Natural killer cell (primary cell): Measurements from ENCODE around the gene FOXA3. TPM values are rescaled to one million over a fixed set of nuclear protein-coding genes. Genes with fewer than 3 reads are reported as not detected.

Experiments used
- ATAC-seq, 3 donors: fragments of 150-1000 bp in 2 of 3; fragments of 200-7000 bp in 1 of 3; cut with Tn5 transposase; 1 replicate in 1 of 3; 2 replicates in 2 of 3; pipeline ENCODE4 v1.10.0; 2021; ENCODE audit warnings: mild to moderate bottlenecking in 2 of 3, moderate library complexity in 2 of 3
- DNase-seq, 2 donors: peaks; one replicate each; pipeline versions ENCODE4 v3.0.0 to v3.0.0-alpha.2; 2013 to 2021; ENCODE audit warnings: mixed read lengths in 1 of 2
- H3K27ac ChIP-seq: one replicate; pipeline ENCODE4 v1.5.1; 2013; ENCODE audit warnings: mild to moderate bottlenecking, low read length
- H3K27me3 ChIP-seq: one replicate; pipeline ENCODE4 v1.6.1; 2013; ENCODE audit warnings: low read length; ENCODE audit not compliant: control insufficient read depth, insufficient read depth
- H3K36me3 ChIP-seq: one replicate; pipeline ENCODE4 v1.6.1; 2013; ENCODE audit warnings: low read length; ENCODE audit not compliant: control insufficient read depth, insufficient read depth
- H3K4me1 ChIP-seq: one replicate; pipeline ENCODE4 v1.6.1; 2013; ENCODE audit warnings: low read length; ENCODE audit not compliant: control insufficient read depth, insufficient read depth
- H3K4me3 ChIP-seq: one replicate; pipeline ENCODE4 v1.5.1; 2013; ENCODE audit warnings: low read length
- H3K9me3 ChIP-seq: one replicate; pipeline ENCODE4 v1.6.1; 2013; ENCODE audit warnings: low read length; ENCODE audit not compliant: control insufficient read depth, insufficient read depth
- H3K27ac Mint-ChIP-seq, 2 donors: one replicate each; pipeline ENCODE4 v1.8.0; 2022; ENCODE audit warnings: mild to moderate bottlenecking in 2 of 2, mixed read lengths in 2 of 2, moderate library complexity in 1 of 2
- H3K27me3 Mint-ChIP-seq, 2 donors: one replicate each; pipeline ENCODE4 v1.8.0; 2022; ENCODE audit warnings: low read depth in 2 of 2, mixed read lengths in 2 of 2
- H3K36me3 Mint-ChIP-seq: one replicate; pipeline ENCODE4 v1.8.0; 2022; ENCODE audit warnings: mixed read lengths
- H3K4me1 Mint-ChIP-seq, 2 donors: one replicate each; pipeline ENCODE4 v1.8.0; 2022; ENCODE audit warnings: mixed read lengths in 2 of 2
- H3K4me3 Mint-ChIP-seq: one replicate; pipeline ENCODE4 v1.8.0; 2022; ENCODE audit warnings: mild to moderate bottlenecking, moderate library complexity, mixed read lengths
- H3K9me3 Mint-ChIP-seq, 2 donors: one replicate each; pipeline ENCODE4 v1.8.0; 2022; ENCODE audit warnings: mixed read lengths in 2 of 2
- CTCF ChIP-seq: fragments of 200-600 bp; IDR thresholded peaks from one replicate; pipeline ENCODE4 v1.8.0; 2022; ENCODE audit warnings: antibody characterized with exemption
- WGBS: methylation state at CpG from one replicate; pipeline ENCODE4 v1.1.7; 2013; ENCODE audit warnings: missing lambda C conversion rate; ENCODE audit not compliant: insufficient coverage; 5-methylcytosine and 5-hydroxymethylcytosine counted together
- intact Hi-C: fragments of 100-400 bp; cut with micrococcal nuclease; formaldehyde crosslinking; loops from one replicate; pipeline ENCODE4 v1.14.2; 2022
- total RNA-seq, 4 donors: library from RNA; stranded (reverse); fragments of 120-200 nt in 1 of 4; gene quantifications; one replicate each; pipeline versions ENCODE4 v1.2.3 to v1.2.4, GENCODE V29; 2013 to 2022

The FOXA3 gene
- total RNA-seq, 3 donors from 2014 or later (not counting 1 experiment from before 2014, with no cell fraction given) = not detected

GRCh38 chr19:45897261-45897812, 33.2 kb downstream of the FOXA3 start:
- ATAC-seq (no peak), DNase-seq (no peak)
- Histone ChIP-seq H3K4me3 (no peak overlapping the region), H3K27ac (no peak overlapping the region), H3K9me3 (no peaks in the 10 kb centered on the region), H3K4me1 (peaks cover 21% of the 10 kb centered on the region), H3K36me3 (peaks cover 14% of the 10 kb centered on the region), H3K27me3 (no peaks in the 10 kb centered on the region)
- 85% methylated on average over 8 of the region's 8 CpGs for WGBS
- Mint-ChIP-seq H3K4me1 (peaks cover 4 to 22% of the 10 kb centered on the region in 2 donors), H3K36me3 (no peaks in the 10 kb centered on the region), H3K27me3 (no peaks in the 10 kb centered on the region), H3K9me3 (no peaks in the 10 kb centered on the region), H3K4me3 (no peak overlapping the region), H3K27ac (no peak overlapping the region)
- no peak for TF ChIP-seq CTCF
- intact Hi-C loops = no loop called here

DNA sequence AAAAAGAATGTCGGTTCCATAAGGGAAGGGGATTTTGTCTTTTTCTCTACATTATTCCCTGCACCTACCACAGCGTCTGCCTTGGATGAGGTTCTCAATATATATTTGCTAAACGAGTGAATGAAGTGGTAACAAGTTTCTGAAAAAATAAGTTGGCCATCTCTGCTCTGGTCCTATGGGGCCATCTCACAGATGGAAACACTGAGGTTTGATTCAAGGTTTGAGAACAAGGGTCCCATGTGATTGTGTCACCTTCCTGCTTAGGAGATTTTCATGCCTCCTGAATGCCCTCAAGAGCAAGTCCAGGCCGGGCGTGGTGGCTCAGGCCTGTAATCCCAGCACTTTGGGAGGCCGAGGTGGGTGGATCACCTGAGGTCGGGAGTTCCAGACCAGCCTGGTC, 35.1 kb downstream of the FOXA3 start:
- WGBS = 97% methylated on average over 5 of the region's 7 CpGs
- H3K4me3 Mint-ChIP-seq = no peak overlapping the region

DNA sequence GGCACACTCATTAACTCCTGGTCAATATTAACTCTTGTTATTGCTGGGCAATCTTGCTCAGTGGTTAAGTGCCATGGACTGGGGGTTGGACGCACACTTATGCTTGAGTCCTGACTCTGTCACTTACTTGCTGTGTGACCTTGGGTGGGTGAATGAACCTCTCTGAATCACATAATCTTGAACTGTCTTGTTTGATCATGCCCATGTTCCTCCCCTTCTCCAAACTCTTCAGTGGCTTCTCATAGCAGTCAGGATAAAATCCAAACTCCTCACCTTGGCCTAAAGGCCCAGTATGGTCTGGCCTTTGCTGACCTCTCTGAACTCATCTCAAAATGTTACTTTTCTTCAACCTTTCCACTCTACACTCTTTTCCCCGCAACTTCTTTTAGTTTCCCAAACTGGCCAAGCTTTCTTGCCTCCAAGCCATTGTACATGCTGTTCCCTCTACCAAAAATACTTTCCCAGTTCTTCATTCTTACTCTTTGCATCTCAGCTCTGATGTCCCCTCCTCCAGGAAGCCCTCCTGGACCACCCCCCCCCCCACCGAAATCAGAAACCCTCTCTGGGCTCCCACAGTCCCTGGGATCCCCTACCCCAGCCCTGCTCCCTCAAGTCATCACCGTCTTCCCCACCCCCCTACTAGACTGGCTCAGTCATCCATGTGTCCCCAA, 35.9 kb downstream of the FOXA3 start:
- no peaks in the 10 kb centered on the region for H3K36me3 Mint-ChIP-seq
- no peak for ATAC-seq
- no peak for TF ChIP-seq CTCF
- peak overlapping the region in 1 of 2 donors; percentile 69 for H3K27ac Mint-ChIP-seq
- H3K4me1 Mint-ChIP-seq = peaks cover 4 to 30% of the 10 kb centered on the region in 2 donors
- WGBS = 96% methylated on average over 4 of the region's 4 CpGs
- intact Hi-C loops = no loop called here
- H3K27me3 ChIP-seq = no peaks in the 10 kb centered on the region
- H3K27me3 Mint-ChIP-seq = peaks cover 0 to 3% of the 10 kb centered on the region in 2 donors
- peaks cover 29% of the 10 kb centered on the region for H3K4me1 ChIP-seq
- DNase-seq = no peak
- H3K9me3 ChIP-seq = no peaks in the 10 kb centered on the region
- H3K36me3 ChIP-seq = peaks cover 12% of the 10 kb centered on the region
- peak overlapping the region; percentile 58 for H3K4me3 Mint-ChIP-seq
- no peak overlapping the region for H3K27ac ChIP-seq
- H3K9me3 Mint-ChIP-seq = no peaks in the 10 kb centered on the region
- no peak overlapping the region for H3K4me3 ChIP-seq

More for the DNA sequence above, 35.1 kb downstream of the FOXA3 start:
- no peaks in the 10 kb centered on the region for H3K9me3 Mint-ChIP-seq
- no peaks in the 10 kb centered on the region for H3K9me3 ChIP-seq
- H3K27ac ChIP-seq = no peak overlapping the region
- H3K27me3 ChIP-seq = no peaks in the 10 kb centered on the region
- DNase-seq = no peak
- intact Hi-C loops = no loop called here
- H3K36me3 Mint-ChIP-seq = no peaks in the 10 kb centered on the region
- TF ChIP-seq CTCF = no peak
- no peak overlapping the region for H3K4me3 ChIP-seq
- H3K4me1 Mint-ChIP-seq = peaks cover 4 to 30% of the 10 kb centered on the region in 2 donors
- H3K27ac Mint-ChIP-seq = no peak overlapping the region
- no peak for ATAC-seq
- H3K4me1 ChIP-seq = peaks cover 29% of the 10 kb centered on the region
- H3K27me3 Mint-ChIP-seq = peaks cover 0 to 3% of the 10 kb centered on the region in 2 donors
- peaks cover 14% of the 10 kb centered on the region for H3K36me3 ChIP-seq
